K562 (cell line): ENCODE data around the gene SLC34A1. TPM values are rescaled to one million over a fixed set of nuclear protein-coding genes. Genes with fewer than 3 reads are reported as not detected.

Experiments
- CREB1 ChIP-seq, 2 experiments: sonication (generic) in 1 of 2; formaldehyde crosslinking in 1 of 2; IDR thresholded peaks; 2 replicates each; pipeline versions ENCODE4 v1.6.1 to v1.8.0; 2012 to 2022; ENCODE audit warnings: inconsistent platforms in 1 of 2, mild to moderate bottlenecking in 1 of 2, missing genetic modification reagents in 1 of 2, moderate library complexity in 1 of 2
- DIDO1 ChIP-seq: fragments of 450-650 bp; IDR thresholded peaks from 2 replicates; pipeline ENCODE4 v1.6.1; 2016; ENCODE audit warnings: low read depth, missing biosample characterization, missing genetic modification characterization
- ELF1 ChIP-seq: fragments of 200-800 bp; sonication (Bioruptor generic); IDR thresholded peaks from 2 replicates; pipeline ENCODE4 v1.6.1; 2016; ENCODE audit warnings: missing genetic modification characterization, missing compliant biosample characterization
- ETV6 ChIP-seq, 3 experiments: fragments of 150-350 bp in 1 of 3; sonication (generic) in 1 of 3; formaldehyde crosslinking in 1 of 3; IDR thresholded peaks; 2 replicates each; pipeline versions ENCODE4 v1.6.1 to v1.8.0; 2014 to 2022; ENCODE audit warnings: borderline replicate concordance in 2 of 3, low read depth in 2 of 3, antibody characterized with exemption in 1 of 3, low read length in 1 of 3, mild to moderate bottlenecking in 1 of 3, missing genetic modification reagents in 1 of 3
- FOXM1 ChIP-seq, 2 experiments: fragments of 450-650 bp in 1 of 2; sonication (generic) in 1 of 2; formaldehyde crosslinking in 1 of 2; IDR thresholded peaks; 2 replicates each; pipeline versions ENCODE4 v1.6.1 to v1.9.0; 2017 to 2022; ENCODE audit warnings: low read depth in 2 of 2, mild to moderate bottlenecking in 2 of 2, missing genetic modification reagents in 1 of 2, moderate library complexity in 1 of 2
- FOXP1 ChIP-seq: sonication (generic); formaldehyde crosslinking; IDR thresholded peaks from 2 replicates; pipeline ENCODE4 v1.8.0; 2022; ENCODE audit warnings: mild to moderate bottlenecking, missing genetic modification reagents
- HDAC2 ChIP-seq: fragments of 450-650 bp; IDR thresholded peaks from 2 replicates; pipeline ENCODE4 v1.6.1; 2016; ENCODE audit warnings: mild to moderate bottlenecking
- HDAC8 ChIP-seq: fragments of 450-650 bp; IDR thresholded peaks from 2 replicates; pipeline ENCODE4 v1.6.1; 2016; ENCODE audit warnings: mild to moderate bottlenecking, missing genetic modification characterization, moderate library complexity, missing compliant biosample characterization
- KDM2B ChIP-seq: fragments of 250-450 bp; sonication (Bioruptor Pico); IDR thresholded peaks from 2 replicates; pipeline ENCODE4 v1.8.0; 2021; ENCODE audit warnings: mild to moderate bottlenecking, moderate library complexity
- LCOR ChIP-seq: sonication (generic); formaldehyde crosslinking; IDR thresholded peaks from 2 replicates; pipeline ENCODE4 v1.8.0; 2022; ENCODE audit warnings: mild to moderate bottlenecking, missing genetic modification reagents
- SIN3A ChIP-seq, 2 experiments: fragments of 150-350 bp in 1 of 2; IDR thresholded peaks; 2 replicates each; pipeline ENCODE4 v1.6.1; 2011 to 2016; ENCODE audit warnings: borderline replicate concordance in 2 of 2, low read depth in 2 of 2, low read length in 2 of 2, mild to moderate bottlenecking in 2 of 2, moderate library complexity in 2 of 2; ENCODE audit not compliant: control insufficient read depth in 1 of 2
- ZFP1 ChIP-seq: fragments of 450-650 bp; formaldehyde crosslinking; IDR thresholded peaks from 2 replicates; pipeline ENCODE4 v1.4.0; 2020; ENCODE audit warnings: mild to moderate bottlenecking, mixed read lengths
- ZNF133 ChIP-seq: fragments of 250-450 bp; sonication (Bioruptor Pico); IDR thresholded peaks from 2 replicates; pipeline ENCODE4 v1.4.0; 2020; ENCODE audit warnings: mild to moderate bottlenecking
- ZNF134 ChIP-seq: fragments of 250-450 bp; sonication (Bioruptor Pico); conservative IDR thresholded peaks from 2 replicates; pipeline ENCODE4 v1.4.0; 2020
- ZNF165 ChIP-seq: fragments of 250-450 bp; sonication (Bioruptor Pico); IDR thresholded peaks from 2 replicates; pipeline ENCODE4 v1.4.0; 2020; ENCODE audit warnings: borderline replicate concordance
- ZNF583 ChIP-seq: fragments of 250-450 bp; sonication (Bioruptor Pico); IDR thresholded peaks from 2 replicates; pipeline ENCODE4 v1.4.0; 2020
- ZNF717 ChIP-seq: fragments of 250-450 bp; sonication (Bioruptor Pico); IDR thresholded peaks from 2 replicates; pipeline ENCODE4 v1.5.0; 2021
- ZNF76 ChIP-seq: fragments of 250-450 bp; sonication (Bioruptor Pico); IDR thresholded peaks from 2 replicates; pipeline ENCODE4 v1.4.0; 2020; ENCODE audit warnings: mild to moderate bottlenecking, moderate library complexity, borderline replicate concordance
- polyA plus RNA-seq, 8 experiments: library from polyadenylated mRNA; depleted of rRNA in 4 of 8; stranded (reverse) in 5 of 8; unstranded in 3 of 8; fragments of >200 nt; fragmentation: Nextera tagmentation in 2 of 8; fragmentation: Illumina TruSeq in 1 of 8; extraction: Ambion mirVana in 2 of 8; extraction: Trizol in 1 of 8; gene quantifications; 2 replicates each; pipeline versions ENCODE4 v1.2.1 to v1.2.3, GENCODE V29; 2011 to 2014; ENCODE audit warnings: inconsistent platforms in 1 of 8, missing spikeins in 1 of 8
- total RNA-seq, 7 experiments: library from RNA; depleted of rRNA in 6 of 7; stranded (reverse); fragments of >200 nt in 6 of 7; fragmentation: Illumina TruSeq in 2 of 7; extraction: Trizol in 2 of 7; gene quantifications; 2 replicates each; pipeline versions ENCODE4 v1.2.1 to v1.2.3, GENCODE V29; 2011 to 2021; ENCODE audit warnings: low replicate concordance in 1 of 7
- TF ChIP-seq, protein P1 (sequence below): sonication (generic); formaldehyde crosslinking; IDR thresholded peaks from 2 replicates; pipeline ENCODE4 v1.8.1; 2023; ENCODE audit warnings: mild to moderate bottlenecking, missing genetic modification reagents, moderate library complexity
- TF ChIP-seq, protein P2 (sequence below): fragments of 250-450 bp; sonication (Bioruptor Pico); IDR thresholded peaks from 2 replicates; pipeline ENCODE4 v1.5.0; 2021

Gene SLC34A1
- total and polyA plus RNA-seq, 9 of the 15 experiments (the other 6 are each of a cell fraction or from before 2014, with no cell fraction given) = not detected

DNA sequence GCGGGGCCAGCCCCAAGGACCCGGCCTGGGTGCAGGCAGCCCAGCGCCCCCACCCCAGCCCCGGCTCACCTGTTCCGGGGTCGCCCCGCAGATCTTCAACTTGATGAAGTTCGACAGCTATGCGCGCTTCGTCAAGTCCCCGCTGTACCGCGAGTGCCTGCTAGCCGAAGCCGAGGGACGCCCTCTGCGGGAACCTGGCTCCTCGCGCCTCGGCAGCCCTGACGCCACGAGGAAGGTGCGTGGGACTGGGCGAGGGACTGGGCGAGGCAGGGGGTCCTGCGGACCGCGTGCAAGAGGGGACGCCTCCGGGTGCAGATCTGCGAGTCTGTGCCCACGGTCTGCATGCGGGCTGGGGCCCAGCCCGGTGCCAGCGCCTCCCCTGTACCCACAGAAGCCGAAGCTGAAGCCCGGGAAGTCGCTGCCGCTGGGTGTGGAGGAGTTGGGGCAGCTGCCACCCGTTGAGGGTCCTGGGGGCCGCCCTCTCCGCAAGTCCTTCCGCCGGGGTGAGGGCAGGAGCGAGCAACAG, 16.8 kb upstream of the SLC34A1 start (continued):
- TF ChIP-seq CREB1 (IDR thresholded peaks at IDR 0.05) (no peak), CREB1 (CRISPR knock-in tag; IDR thresholded peaks at IDR 0.05) (peak; percentile 25; the same call in 1 of the 2 replicates), HDAC2 (0 out of 2 replicates have a peak, but pooled peaks have one; percentile 4), HDAC8 (tag) (peak; percentile 79), KDM2B (CRISPR knock-in tag) (peak; percentile 78; the same call in 1 of the 2 replicates), ELF1 (tag) (peak; percentile 49; the same call in 1 of the 2 replicates), ZFP1 (peak; percentile 5; the same call in 1 of the 2 replicates), SIN3A (IDR thresholded peaks at IDR 0.05; ENCODE audit: borderline replicate concordance in 2 of 2, control insufficient read depth in 1 of 2, low read depth in 2 of 2, low read length in 2 of 2) (peak in 1 of 2 experiments; percentile 4; a peak in 1 of 4 replicates), DIDO1 (tag) (0 out of 2 replicates have a peak, but pooled peaks have one; percentile 38), ZNF134 (CRISPR knock-in tag) (no peak), ZNF133 (CRISPR knock-in tag) (no peak), ZNF717 (CRISPR knock-in tag) (0 out of 2 replicates have a peak, but pooled peaks have one; percentile 42), FOXP1 (CRISPR knock-in tag) (peak; percentile 78; the same call in 1 of the 2 replicates), ZNF165 (CRISPR knock-in tag) (no peak), LCOR (CRISPR knock-in tag) (peak; percentile 93), ETV6 (IDR thresholded peaks at IDR 0.05; ENCODE audit: borderline replicate concordance in 1 of 2, low read depth in 2 of 2, low read length in 1 of 2) (no peak; a peak in 1 of 4 replicates), ETV6 (CRISPR knock-in tag; IDR thresholded peaks at IDR 0.05; ENCODE audit: borderline replicate concordance) (peak; percentile 53; the same call in 1 of the 2 replicates), ZNF583 (CRISPR knock-in tag) (peak; percentile 76; the same call in 1 of the 2 replicates), FOXM1 (IDR thresholded peaks at IDR 0.05; ENCODE audit: low read depth) (no peak), FOXM1 (CRISPR knock-in tag; IDR thresholded peaks at IDR 0.05; ENCODE audit: low read depth) (peak; percentile 80), ZNF76 (CRISPR knock-in tag) (0 out of 2 replicates have a peak, but pooled peaks have one; percentile 11)
- TF ChIP-seq, protein P1, sequence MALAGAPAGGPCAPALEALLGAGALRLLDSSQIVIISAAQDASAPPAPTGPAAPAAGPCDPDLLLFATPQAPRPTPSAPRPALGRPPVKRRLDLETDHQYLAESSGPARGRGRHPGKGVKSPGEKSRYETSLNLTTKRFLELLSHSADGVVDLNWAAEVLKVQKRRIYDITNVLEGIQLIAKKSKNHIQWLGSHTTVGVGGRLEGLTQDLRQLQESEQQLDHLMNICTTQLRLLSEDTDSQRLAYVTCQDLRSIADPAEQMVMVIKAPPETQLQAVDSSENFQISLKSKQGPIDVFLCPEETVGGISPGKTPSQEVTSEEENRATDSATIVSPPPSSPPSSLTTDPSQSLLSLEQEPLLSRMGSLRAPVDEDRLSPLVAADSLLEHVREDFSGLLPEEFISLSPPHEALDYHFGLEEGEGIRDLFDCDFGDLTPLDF = 0 out of 2 replicates have a peak, but pooled peaks have one; percentile 70
- TF ChIP-seq, protein P2, sequence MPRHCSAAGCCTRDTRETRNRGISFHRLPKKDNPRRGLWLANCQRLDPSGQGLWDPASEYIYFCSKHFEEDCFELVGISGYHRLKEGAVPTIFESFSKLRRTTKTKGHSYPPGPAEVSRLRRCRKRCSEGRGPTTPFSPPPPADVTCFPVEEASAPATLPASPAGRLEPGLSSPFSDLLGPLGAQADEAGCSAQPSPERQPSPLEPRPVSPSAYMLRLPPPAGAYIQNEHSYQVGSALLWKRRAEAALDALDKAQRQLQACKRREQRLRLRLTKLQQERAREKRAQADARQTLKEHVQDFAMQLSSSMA = peak; percentile 56; the same call in 1 of the 2 replicates
